ENCODE data around the gene AHRR. TPM values are rescaled to one million over a fixed set of nuclear protein-coding genes. Genes with fewer than 3 reads are reported as not detected.

The AHRR gene
- polyA plus RNA-seq, 2 of the 4 experiments (the other 2 are of a cell fraction): 1.2 to 1.7 TPM

DNA sequence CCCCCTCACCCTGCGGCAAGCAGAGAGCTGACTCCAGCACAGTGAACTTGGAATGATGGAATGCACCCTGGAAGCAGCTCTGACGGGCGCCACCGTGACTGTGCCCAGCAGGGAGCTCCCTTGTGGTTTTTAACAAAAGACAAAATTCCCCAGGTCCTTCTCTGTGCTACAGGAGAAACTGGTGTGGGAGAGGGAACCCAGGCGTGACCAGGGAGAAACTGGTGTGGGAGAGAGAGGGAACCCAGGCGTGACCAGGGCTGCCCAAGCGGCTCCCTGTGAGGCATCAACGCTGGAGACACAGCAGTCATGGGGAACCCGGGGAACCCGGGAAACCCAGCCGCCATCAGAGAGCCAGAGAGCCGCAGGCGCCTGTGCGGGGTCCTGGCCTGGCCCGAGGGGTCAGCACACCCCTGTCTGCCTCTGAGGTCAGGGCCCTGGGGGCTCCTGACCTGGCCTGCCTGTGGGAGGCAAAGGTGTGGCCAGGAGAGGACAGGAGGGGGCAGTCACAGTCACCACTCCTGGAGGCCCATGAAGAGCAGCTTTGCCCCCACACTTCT is 3.1 kb upstream of the AHRR start:
- TF ChIP-seq FOSL2 (IDR thresholded peaks at IDR 0.05) (no peak), FOSL2 (CRISPR knock-in tag; IDR thresholded peaks at IDR 0.05) (no peak), NPAS2 (CRISPR knock-in tag; IDR thresholded peaks at IDR 0.05; ENCODE audit: borderline replicate concordance) (no peak), HOXB13 (CRISPR knock-in tag; IDR thresholded peaks at IDR 0.05; ENCODE audit: low read depth) (no peak), EHF (CRISPR knock-in tag; IDR thresholded peaks at IDR 0.05) (no peak), CHD2 (IDR thresholded peaks at IDR 0.05; ENCODE audit: low read length, partially characterized antibody) (no peak), CBX2 (IDR thresholded peaks at IDR 0.05; ENCODE audit: borderline replicate concordance, low read depth) (no peak)
- TF ChIP-seq, protein P1, sequence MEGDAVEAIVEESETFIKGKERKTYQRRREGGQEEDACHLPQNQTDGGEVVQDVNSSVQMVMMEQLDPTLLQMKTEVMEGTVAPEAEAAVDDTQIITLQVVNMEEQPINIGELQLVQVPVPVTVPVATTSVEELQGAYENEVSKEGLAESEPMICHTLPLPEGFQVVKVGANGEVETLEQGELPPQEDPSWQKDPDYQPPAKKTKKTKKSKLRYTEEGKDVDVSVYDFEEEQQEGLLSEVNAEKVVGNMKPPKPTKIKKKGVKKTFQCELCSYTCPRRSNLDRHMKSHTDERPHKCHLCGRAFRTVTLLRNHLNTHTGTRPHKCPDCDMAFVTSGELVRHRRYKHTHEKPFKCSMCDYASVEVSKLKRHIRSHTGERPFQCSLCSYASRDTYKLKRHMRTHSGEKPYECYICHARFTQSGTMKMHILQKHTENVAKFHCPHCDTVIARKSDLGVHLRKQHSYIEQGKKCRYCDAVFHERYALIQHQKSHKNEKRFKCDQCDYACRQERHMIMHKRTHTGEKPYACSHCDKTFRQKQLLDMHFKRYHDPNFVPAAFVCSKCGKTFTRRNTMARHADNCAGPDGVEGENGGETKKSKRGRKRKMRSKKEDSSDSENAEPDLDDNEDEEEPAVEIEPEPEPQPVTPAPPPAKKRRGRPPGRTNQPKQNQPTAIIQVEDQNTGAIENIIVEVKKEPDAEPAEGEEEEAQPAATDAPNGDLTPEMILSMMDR (IDR thresholded peaks at IDR 0.05): no peak
- Histone ChIP-seq H3K9me3 (no peaks in the 10 kb centered on the region), H3K27ac (peak overlapping the region; percentile 53 to 87; a peak in 5 of 6 replicates), H3K4me1 (peaks cover 24% of the 10 kb centered on the region), H3K4me3 (no peak overlapping the region), H3K4me2 (peak overlapping the region; percentile 72)
- ATAC-seq (peak; percentile 3 to 5; a peak in 2 of 6 replicates), DNase-seq (ENCODE audit: low read depth in 1 of 2, low spot score in 1 of 2) (peak in 1 of 2 experiments; percentile 58), FAIRE-seq (no peak)
- POLR2A ChIA-PET: interaction anchor here (1.0 kb wide), 1 partner anchor 47 kb away, joined by 4 read pairs; the partner anchor contains the start of gene PDCD6
- CTCF ChIA-PET: interaction anchor here (0.5 to 8.1 kb wide), 8 partner anchors 17 to 130 kb away, joined by 3 to 186 read pairs (median 3); no protein-coding TSS in a partner anchor
- 11% methylated on average over 13 of the region's 15 CpGs for whole genome bisulfite sequencing (ENCODE audit: missing lambda C conversion rate)

DNA sequence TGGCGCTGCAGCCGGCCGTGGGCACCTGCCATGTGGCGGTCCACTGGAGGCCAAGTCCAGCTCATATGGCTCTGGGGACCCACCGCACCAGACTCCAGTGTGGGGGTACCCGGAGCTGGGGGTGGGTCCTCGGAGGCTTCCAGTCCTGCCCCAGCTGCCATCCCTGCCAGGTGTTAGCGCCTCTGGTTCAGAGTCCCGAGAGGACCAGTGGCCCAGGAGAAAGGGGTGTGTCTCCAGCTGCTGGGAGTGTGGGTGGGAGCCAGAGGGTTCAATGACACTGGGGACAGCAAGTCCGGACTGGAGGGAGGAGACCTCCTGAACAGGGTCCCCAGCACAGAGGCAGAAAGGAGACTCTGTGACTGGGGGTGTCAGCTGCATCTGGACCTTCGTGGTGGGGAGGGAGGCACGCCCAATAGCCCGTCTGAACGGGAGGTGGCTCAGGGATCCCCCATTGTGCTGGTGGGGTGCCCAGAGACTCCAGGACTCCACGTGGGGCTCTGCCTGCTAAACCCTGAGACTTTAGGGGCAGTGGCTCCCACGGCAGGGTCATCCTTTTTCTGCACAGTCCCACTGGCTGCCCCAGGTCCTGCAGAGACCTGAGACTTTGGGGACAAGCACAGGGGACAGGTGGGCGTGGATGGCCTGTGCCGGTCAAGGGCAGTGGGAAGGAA is 2.4 kb upstream of the AHRR start:
- ChIA-PET CTCF (interaction anchor here (1.0 to 8.1 kb wide), 5 partner anchors 17 to 131 kb away, joined by 3 to 186 read pairs (median 3); no protein-coding TSS in a partner anchor), POLR2A (interaction anchor here (1.0 kb wide), 1 partner anchor 48 kb away, joined by 4 read pairs; the partner anchor contains the start of gene PDCD6)
- H3K4me3 ChIP-seq: no peak overlapping the region
- TF ChIP-seq, protein P2, sequence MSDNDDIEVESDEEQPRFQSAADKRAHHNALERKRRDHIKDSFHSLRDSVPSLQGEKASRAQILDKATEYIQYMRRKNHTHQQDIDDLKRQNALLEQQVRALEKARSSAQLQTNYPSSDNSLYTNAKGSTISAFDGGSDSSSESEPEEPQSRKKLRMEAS (IDR thresholded peaks at IDR 0.05): no peak
- TF ChIP-seq, protein P3, sequence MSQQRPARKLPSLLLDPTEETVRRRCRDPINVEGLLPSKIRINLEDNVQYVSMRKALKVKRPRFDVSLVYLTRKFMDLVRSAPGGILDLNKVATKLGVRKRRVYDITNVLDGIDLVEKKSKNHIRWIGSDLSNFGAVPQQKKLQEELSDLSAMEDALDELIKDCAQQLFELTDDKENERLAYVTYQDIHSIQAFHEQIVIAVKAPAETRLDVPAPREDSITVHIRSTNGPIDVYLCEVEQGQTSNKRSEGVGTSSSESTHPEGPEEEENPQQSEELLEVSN (IDR thresholded peaks at IDR 0.05; ENCODE audit: borderline replicate concordance, low read depth): no peak
- no peak for TF ChIP-seq TFCP2L1 (CRISPR knock-in tag; IDR thresholded peaks at IDR 0.05)
- TF ChIP-seq, protein P4, sequence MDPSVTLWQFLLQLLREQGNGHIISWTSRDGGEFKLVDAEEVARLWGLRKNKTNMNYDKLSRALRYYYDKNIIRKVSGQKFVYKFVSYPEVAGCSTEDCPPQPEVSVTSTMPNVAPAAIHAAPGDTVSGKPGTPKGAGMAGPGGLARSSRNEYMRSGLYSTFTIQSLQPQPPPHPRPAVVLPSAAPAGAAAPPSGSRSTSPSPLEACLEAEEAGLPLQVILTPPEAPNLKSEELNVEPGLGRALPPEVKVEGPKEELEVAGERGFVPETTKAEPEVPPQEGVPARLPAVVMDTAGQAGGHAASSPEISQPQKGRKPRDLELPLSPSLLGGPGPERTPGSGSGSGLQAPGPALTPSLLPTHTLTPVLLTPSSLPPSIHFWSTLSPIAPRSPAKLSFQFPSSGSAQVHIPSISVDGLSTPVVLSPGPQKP (IDR thresholded peaks at IDR 0.05; ENCODE audit: low read depth, low read length): no peak
- no peak for TF ChIP-seq RARB (CRISPR knock-in tag; IDR thresholded peaks at IDR 0.05)
- no peak for TF ChIP-seq SREBF2 (IDR thresholded peaks at IDR 0.05)
- TF ChIP-seq EHMT2 (IDR thresholded peaks at IDR 0.05; ENCODE audit: low read depth): no peak
- ATAC-seq (no peak), FAIRE-seq (no peak), DNase-seq (ENCODE audit: low read depth in 1 of 2, low spot score in 1 of 2) (no peak)
- peak overlapping the region in 1 of 2 experiments; percentile 87; a peak in 3 of 6 replicates for H3K27ac ChIP-seq
- peak overlapping the region; percentile 72 for H3K4me2 ChIP-seq
- 76% methylated on average over 8 of the region's 18 CpGs for WGBS (ENCODE audit: missing lambda C conversion rate)
- H3K9me3 ChIP-seq: no peaks in the 10 kb centered on the region
- peaks cover 24% of the 10 kb centered on the region for H3K4me1 ChIP-seq

DNA sequence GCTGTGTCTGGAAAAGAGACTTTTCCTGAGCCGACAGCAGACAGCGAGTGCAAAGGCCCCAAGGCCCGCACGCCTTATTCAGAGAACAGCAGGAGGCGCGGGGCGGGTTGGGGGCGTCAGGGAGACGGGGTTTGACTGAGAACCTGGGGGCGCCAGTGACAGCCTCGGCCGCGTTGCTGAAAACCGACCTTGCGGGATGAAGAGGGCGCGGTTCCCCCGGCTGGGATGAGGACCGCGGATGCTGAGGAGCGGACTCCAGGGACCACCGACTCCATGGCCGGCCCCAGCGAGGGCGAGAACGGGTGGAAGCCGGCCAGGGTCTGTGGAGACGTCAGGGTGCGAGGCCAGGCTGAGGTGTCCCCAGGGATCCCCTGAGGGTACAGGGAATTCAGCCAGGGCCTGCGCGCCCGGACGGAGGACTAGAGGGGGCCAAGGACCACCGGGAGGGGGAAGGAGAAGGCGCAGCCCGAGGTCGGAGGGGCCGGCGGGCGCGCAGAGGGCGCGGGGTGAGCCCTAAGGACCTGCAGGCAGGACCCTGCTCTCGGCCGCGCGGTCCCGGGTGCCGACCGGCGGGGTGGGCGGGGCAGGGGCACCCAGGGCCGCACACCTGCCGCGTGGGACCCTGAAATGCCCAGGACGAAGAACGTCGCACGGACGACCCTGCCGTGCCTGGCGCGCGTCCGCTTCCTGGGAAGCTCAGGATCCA is 837 bp upstream of the AHRR start:
- DNase-seq (ENCODE audit: low read depth in 1 of 2, low spot score in 1 of 2) (no peak), FAIRE-seq (no peak), ATAC-seq (no peak; a peak in 1 of 6 replicates)
- WGBS (ENCODE audit: missing lambda C conversion rate): 69% methylated on average over 45 of the region's 65 CpGs
- peak overlapping the region; percentile 56 to 90 for H3K27ac ChIP-seq
- ChIA-PET CTCF (interaction anchor here (0.7 to 8.1 kb wide), 14 partner anchors 8 to 580 kb away, joined by 3 to 186 read pairs (median 4); no protein-coding TSS in a partner anchor), POLR2A (interaction anchor here (0.9 to 1.4 kb wide), 3 partner anchors 24 to 58 kb away, joined by 4 to 6 read pairs (median 4); partner anchors contain the start of gene PDCD6)
- H3K9me3 ChIP-seq: no peaks in the 10 kb centered on the region
- no peak for TF ChIP-seq RCOR1 (IDR thresholded peaks at IDR 0.05; ENCODE audit: low read depth, low read length)
- no peak for TF ChIP-seq MAZ (IDR thresholded peaks at IDR 0.05; ENCODE audit: borderline replicate concordance, low read depth, low read length)
- TF ChIP-seq CHD2 (IDR thresholded peaks at IDR 0.05; ENCODE audit: low read length, partially characterized antibody): no peak
- no peak for TF ChIP-seq FOSL2 (IDR thresholded peaks at IDR 0.05)
- no peak for TF ChIP-seq FOSL2 (CRISPR knock-in tag; IDR thresholded peaks at IDR 0.05)
- TF ChIP-seq, protein P5, sequence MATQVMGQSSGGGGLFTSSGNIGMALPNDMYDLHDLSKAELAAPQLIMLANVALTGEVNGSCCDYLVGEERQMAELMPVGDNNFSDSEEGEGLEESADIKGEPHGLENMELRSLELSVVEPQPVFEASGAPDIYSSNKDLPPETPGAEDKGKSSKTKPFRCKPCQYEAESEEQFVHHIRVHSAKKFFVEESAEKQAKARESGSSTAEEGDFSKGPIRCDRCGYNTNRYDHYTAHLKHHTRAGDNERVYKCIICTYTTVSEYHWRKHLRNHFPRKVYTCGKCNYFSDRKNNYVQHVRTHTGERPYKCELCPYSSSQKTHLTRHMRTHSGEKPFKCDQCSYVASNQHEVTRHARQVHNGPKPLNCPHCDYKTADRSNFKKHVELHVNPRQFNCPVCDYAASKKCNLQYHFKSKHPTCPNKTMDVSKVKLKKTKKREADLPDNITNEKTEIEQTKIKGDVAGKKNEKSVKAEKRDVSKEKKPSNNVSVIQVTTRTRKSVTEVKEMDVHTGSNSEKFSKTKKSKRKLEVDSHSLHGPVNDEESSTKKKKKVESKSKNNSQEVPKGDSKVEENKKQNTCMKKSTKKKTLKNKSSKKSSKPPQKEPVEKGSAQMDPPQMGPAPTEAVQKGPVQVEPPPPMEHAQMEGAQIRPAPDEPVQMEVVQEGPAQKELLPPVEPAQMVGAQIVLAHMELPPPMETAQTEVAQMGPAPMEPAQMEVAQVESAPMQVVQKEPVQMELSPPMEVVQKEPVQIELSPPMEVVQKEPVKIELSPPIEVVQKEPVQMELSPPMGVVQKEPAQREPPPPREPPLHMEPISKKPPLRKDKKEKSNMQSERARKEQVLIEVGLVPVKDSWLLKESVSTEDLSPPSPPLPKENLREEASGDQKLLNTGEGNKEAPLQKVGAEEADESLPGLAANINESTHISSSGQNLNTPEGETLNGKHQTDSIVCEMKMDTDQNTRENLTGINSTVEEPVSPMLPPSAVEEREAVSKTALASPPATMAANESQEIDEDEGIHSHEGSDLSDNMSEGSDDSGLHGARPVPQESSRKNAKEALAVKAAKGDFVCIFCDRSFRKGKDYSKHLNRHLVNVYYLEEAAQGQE (IDR thresholded peaks at IDR 0.05): no peak
- no peak for TF ChIP-seq JUNB (IDR thresholded peaks at IDR 0.05)
- no peak for TF ChIP-seq CEBPB (IDR thresholded peaks at IDR 0.05)
- TF ChIP-seq HOXB5 (CRISPR knock-in tag; IDR thresholded peaks at IDR 0.05): no peak
- peaks cover 24% of the 10 kb centered on the region for H3K4me1 ChIP-seq
- H3K4me2 ChIP-seq: peak overlapping the region; percentile 81
- peak overlapping the region; percentile 53 for H3K4me3 ChIP-seq
